Measurements from ENCODE around the gene ADAM22. TPM values are rescaled to one million over a fixed set of nuclear protein-coding genes. Genes with fewer than 3 reads are reported as not detected.

Gene ADAM22, protein sequence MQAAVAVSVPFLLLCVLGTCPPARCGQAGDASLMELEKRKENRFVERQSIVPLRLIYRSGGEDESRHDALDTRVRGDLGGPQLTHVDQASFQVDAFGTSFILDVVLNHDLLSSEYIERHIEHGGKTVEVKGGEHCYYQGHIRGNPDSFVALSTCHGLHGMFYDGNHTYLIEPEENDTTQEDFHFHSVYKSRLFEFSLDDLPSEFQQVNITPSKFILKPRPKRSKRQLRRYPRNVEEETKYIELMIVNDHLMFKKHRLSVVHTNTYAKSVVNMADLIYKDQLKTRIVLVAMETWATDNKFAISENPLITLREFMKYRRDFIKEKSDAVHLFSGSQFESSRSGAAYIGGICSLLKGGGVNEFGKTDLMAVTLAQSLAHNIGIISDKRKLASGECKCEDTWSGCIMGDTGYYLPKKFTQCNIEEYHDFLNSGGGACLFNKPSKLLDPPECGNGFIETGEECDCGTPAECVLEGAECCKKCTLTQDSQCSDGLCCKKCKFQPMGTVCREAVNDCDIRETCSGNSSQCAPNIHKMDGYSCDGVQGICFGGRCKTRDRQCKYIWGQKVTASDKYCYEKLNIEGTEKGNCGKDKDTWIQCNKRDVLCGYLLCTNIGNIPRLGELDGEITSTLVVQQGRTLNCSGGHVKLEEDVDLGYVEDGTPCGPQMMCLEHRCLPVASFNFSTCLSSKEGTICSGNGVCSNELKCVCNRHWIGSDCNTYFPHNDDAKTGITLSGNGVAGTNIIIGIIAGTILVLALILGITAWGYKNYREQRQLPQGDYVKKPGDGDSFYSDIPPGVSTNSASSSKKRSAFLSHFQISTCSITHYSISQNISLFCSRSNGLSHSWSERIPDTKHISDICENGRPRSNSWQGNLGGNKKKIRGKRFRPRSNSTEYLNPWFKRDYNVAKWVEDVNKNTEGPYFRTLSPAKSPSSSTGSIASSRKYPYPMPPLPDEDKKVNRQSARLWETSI
- 1 to 10 TPM in 9 of 10 donors, under 1 TPM in 1; 0.62 to 3.7 (median 1.9) TPM for total RNA-seq
- polyA plus RNA-seq: under 1 TPM; 0.19 to 0.51 TPM
- long read RNA-seq, donor 1: 0 reads
- long read RNA-seq, donor 2, partial matches to known transcripts: 0 of 2 reads
- long read RNA-seq, donor 2, other reads (novel, unspliced or antisense): 2 of 2 reads
- long read RNA-seq, donor 3: 0 reads

DNA sequence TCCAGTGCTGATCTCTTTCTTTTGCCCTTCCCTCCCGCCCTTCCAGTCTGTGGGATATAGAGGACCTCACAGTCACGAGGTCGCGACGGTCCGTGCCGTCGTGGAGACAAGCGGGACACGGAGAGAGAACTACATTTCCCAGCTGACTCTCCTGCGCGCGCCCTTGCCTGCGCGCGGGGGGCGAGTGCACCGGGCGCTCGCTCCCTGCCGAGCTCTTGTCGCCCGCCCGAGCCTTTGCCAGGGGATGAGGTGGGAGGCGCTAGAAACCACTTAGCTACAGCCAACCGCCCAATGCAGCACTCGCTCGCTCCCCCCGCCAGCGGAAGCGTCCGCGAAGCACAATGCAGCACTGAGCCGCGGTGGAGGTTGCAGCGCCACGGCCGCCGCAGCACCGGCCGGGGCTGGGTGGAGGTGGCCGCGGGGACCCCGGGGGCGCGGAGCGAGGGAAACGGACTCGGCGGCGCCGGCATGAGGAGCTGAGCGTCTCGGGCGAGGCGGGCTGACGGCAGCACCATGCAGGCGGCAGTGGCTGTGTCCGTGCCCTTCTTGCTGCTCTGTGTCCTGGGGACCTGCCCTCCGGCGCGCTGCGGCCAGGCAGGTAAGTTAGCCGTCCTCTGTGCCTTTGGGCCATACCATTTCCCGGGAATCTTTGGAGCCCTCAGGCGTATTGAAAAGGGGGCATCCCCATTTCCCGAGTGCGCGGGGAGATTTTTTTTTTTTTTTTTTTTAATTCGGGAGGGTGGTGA lies at the start of gene ADAM22:
Gene ADAM22 (plus strand): TSS at position 299 of the 746 bp plus-strand sequence. CDS start 215 bp downstream, at position 514.
- ATAC-seq (peak; percentile 97 to 100 (median 99)), DNase-seq (peak; percentile 83 to 89)
- Histone ChIP-seq H3K9me3 (no peaks in the 10 kb centered on the region), H3K36me3 (no peaks in the 10 kb centered on the region), H3K27me3 (peaks cover 0 to 26% (median 0%) of the 10 kb centered on the region in 7 donors), H3K4me1 (peaks cover 0 to 19% (median 11%) of the 10 kb centered on the region in 9 donors), H3K27ac (peak within 1 kb of the TSS in 8 of 10 donors; percentile 6 to 56 (median 37)), H3K4me3 (peak within 1 kb of the TSS; percentile 52 to 93 (median 78))
- WGBS, 2 donors: 0% methylated on average over 70 of the region's 70 CpGs
- TF ChIP-seq, protein P1, sequence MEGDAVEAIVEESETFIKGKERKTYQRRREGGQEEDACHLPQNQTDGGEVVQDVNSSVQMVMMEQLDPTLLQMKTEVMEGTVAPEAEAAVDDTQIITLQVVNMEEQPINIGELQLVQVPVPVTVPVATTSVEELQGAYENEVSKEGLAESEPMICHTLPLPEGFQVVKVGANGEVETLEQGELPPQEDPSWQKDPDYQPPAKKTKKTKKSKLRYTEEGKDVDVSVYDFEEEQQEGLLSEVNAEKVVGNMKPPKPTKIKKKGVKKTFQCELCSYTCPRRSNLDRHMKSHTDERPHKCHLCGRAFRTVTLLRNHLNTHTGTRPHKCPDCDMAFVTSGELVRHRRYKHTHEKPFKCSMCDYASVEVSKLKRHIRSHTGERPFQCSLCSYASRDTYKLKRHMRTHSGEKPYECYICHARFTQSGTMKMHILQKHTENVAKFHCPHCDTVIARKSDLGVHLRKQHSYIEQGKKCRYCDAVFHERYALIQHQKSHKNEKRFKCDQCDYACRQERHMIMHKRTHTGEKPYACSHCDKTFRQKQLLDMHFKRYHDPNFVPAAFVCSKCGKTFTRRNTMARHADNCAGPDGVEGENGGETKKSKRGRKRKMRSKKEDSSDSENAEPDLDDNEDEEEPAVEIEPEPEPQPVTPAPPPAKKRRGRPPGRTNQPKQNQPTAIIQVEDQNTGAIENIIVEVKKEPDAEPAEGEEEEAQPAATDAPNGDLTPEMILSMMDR (IDR thresholded peaks at IDR 0.05): peak in 2 of 9 donors; percentile 25 to 33
- intact Hi-C loops (cut with DNase I): loop anchor here in 1 of 10 donors (10.0 kb wide), 1 partner anchor 181 kb away; no protein-coding TSS in a partner anchor

DNA sequence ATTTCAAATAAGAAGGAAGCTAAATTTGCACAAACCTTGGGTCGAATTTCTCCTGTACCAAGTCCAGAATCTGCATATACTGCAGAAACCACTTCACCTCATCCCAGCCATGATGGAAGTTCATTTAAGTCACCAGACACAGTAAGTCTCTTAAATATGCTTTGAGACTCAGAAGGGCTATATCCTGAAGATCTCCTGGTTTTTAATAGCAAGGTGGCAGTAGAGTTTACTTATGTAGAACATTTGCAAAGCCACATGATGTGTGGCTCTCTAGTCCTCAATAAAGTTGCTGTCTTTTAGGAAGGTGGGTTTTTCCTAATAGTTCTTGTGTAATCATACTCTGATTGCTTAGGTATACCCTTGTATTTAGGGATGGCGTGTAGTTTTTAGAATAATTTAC lies 49.0 kb upstream of the ADAM22 start:
- no peak for ATAC-seq
- no peak overlapping the region for H3K4me3 ChIP-seq

DNA sequence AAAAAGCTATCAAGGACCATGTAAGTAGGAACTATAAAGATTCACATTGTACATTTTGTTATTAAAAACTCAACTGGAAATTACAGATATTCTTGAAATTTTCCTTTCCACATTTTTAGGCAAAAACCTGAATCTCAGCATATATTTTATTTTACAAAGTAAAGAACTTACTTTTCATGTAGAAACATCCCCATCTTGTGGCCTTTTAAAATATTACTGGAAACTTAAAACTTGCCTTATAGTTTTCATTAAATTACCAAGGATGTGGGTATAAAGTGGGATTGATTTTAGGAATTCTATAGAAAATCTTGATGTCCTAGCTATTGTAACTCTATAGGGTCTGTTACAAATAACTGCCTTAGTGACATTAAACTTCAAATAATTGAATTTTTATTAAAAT lies 47.2 kb upstream of the ADAM22 start:
- intact Hi-C loops (cut with DNase I): loop anchor here in 9 of 10 donors (2.0 to 10.0 kb wide), 8 partner anchors 88 to 382 kb away; no protein-coding TSS in a partner anchor
- ATAC-seq: no peak
- TF ChIP-seq, protein P1 (IDR thresholded peaks at IDR 0.05): peak in 8 of 9 donors; percentile 18 to 65 (median 54)
- no peaks in the 10 kb centered on the region for H3K27me3 ChIP-seq
- H3K4me3 ChIP-seq: no peak overlapping the region
- no peaks in the 10 kb centered on the region for H3K9me3 ChIP-seq
- peaks cover 0 to 60% (median 0%) of the 10 kb centered on the region in 9 donors for H3K36me3 ChIP-seq
- no peaks in the 10 kb centered on the region for H3K4me1 ChIP-seq
- DNase-seq: no peak
- no peak overlapping the region for H3K27ac ChIP-seq

More for the DNA sequence above, 49.0 kb upstream of the ADAM22 start:
- Histone ChIP-seq H3K9me3 (no peaks in the 10 kb centered on the region), H3K27me3 (no peaks in the 10 kb centered on the region), H3K27ac (no peak overlapping the region), H3K36me3 (peaks cover 0 to 64% (median 0%) of the 10 kb centered on the region in 9 donors), H3K4me1 (no peaks in the 10 kb centered on the region)
- DNase-seq: no peak
- TF ChIP-seq, protein P1 (IDR thresholded peaks at IDR 0.05): no peak
- WGBS, 2 donors: 89 to 92% methylated on average over 2 of the region's 2 CpGs
- intact Hi-C loops (cut with DNase I): loop anchor here in 8 of 10 donors (5.0 to 10.0 kb wide), 5 partner anchors 88 to 380 kb away; no protein-coding TSS in a partner anchor

All from heart right ventricle (tissue), 16 donors.